ENCODE results near the gene HSPA12B. TPM values are rescaled to one million over a fixed set of nuclear protein-coding genes. Genes with fewer than 3 reads are reported as not detected.

Gene HSPA12B
- total RNA-seq, 1 experiment from 2014 or later: 0.03 TPM

GRCh38 chr20:3751305-3751674 lies 18.8 kb downstream of the HSPA12B start:
- Histone ChIP-seq H3K9me3 (no peaks in the 10 kb centered on the region), H3K27me3 (no peaks in the 10 kb centered on the region), H3K4me3 (no peak overlapping the region), H3K36me3 (no peaks in the 10 kb centered on the region; the same call in 1 of the 2 replicates)
- no peak for DNase-seq

GRCh38 chr20:3751675-3752385 lies 19.3 kb downstream of the HSPA12B start:
- H3K36me3 ChIP-seq: no peaks in the 10 kb centered on the region; the same call in 1 of the 2 replicates
- no peak for DNase-seq
- no peaks in the 10 kb centered on the region for H3K9me3 ChIP-seq
- H3K27me3 ChIP-seq: no peaks in the 10 kb centered on the region
- no peak overlapping the region for H3K4me3 ChIP-seq

- H3K36me3 ChIP-seq: no peaks in the 10 kb centered on the region; the same call in 1 of the 2 replicates
- DNase-seq: no peak
- no peaks in the 10 kb centered on the region for H3K9me3 ChIP-seq
- no peak overlapping the region for H3K4me3 ChIP-seq
- H3K27me3 ChIP-seq: no peaks in the 10 kb centered on the region
Measured at GRCh38 chr20:3752386-3752759, 19.9 kb downstream of the HSPA12B start.

GRCh38 chr20:3753098-3753497 lies 20.6 kb downstream of the HSPA12B start:
- Histone ChIP-seq H3K9me3 (no peaks in the 10 kb centered on the region), H3K4me3 (no peak overlapping the region), H3K36me3 (no peaks in the 10 kb centered on the region; the same call in 1 of the 2 replicates), H3K27me3 (no peaks in the 10 kb centered on the region)
- peak; percentile 29 for DNase-seq

- no peak for DNase-seq
- Histone ChIP-seq H3K9me3 (no peaks in the 10 kb centered on the region), H3K36me3 (no peaks in the 10 kb centered on the region; the same call in 1 of the 2 replicates), H3K4me3 (no peak overlapping the region), H3K27me3 (no peaks in the 10 kb centered on the region)
Measured at GRCh38 chr20:3753501-3754275, 21.2 kb downstream of the HSPA12B start.

GRCh38 chr20:3754276-3754630 lies 21.8 kb downstream of the HSPA12B start:
- Histone ChIP-seq H3K36me3 (no peaks in the 10 kb centered on the region; the same call in 1 of the 2 replicates), H3K27me3 (no peaks in the 10 kb centered on the region), H3K9me3 (no peaks in the 10 kb centered on the region), H3K4me3 (no peak overlapping the region)
- no peak for DNase-seq

- Histone ChIP-seq H3K4me3 (no peak overlapping the region), H3K9me3 (no peaks in the 10 kb centered on the region), H3K36me3 (no peaks in the 10 kb centered on the region; the same call in 1 of the 2 replicates), H3K27me3 (no peaks in the 10 kb centered on the region)
- no peak for DNase-seq
Measured at GRCh38 chr20:3755269-3755668, 22.8 kb downstream of the HSPA12B start.

GRCh38 chr20:3755814-3756480 lies 23.5 kb downstream of the HSPA12B start:
- H3K4me3 ChIP-seq: no peak overlapping the region
- no peaks in the 10 kb centered on the region; the same call in 1 of the 2 replicates for H3K36me3 ChIP-seq
- DNase-seq: no peak
- no peaks in the 10 kb centered on the region for H3K27me3 ChIP-seq
- no peaks in the 10 kb centered on the region for H3K9me3 ChIP-seq

GRCh38 chr20:3757268-3757667 lies 24.8 kb downstream of the HSPA12B start:
- H3K36me3 ChIP-seq: no peaks in the 10 kb centered on the region; the same call in 1 of the 2 replicates
- H3K27me3 ChIP-seq: no peaks in the 10 kb centered on the region
- no peak for DNase-seq
- no peak overlapping the region for H3K4me3 ChIP-seq
- no peaks in the 10 kb centered on the region for H3K9me3 ChIP-seq

GRCh38 chr20:3758566-3758965 lies 26.1 kb downstream of the HSPA12B start:
- H3K9me3 ChIP-seq: no peaks in the 10 kb centered on the region
- no peak for DNase-seq
- no peak overlapping the region for H3K4me3 ChIP-seq
- no peaks in the 10 kb centered on the region for H3K27me3 ChIP-seq
- H3K36me3 ChIP-seq: no peaks in the 10 kb centered on the region

GRCh38 chr20:3759316-3759823 lies 26.9 kb downstream of the HSPA12B start:
- Histone ChIP-seq H3K9me3 (no peaks in the 10 kb centered on the region), H3K27me3 (no peaks in the 10 kb centered on the region), H3K36me3 (no peaks in the 10 kb centered on the region), H3K4me3 (no peak overlapping the region)
- DNase-seq: no peak

- H3K4me3 ChIP-seq: no peak overlapping the region
- no peak for DNase-seq
- H3K9me3 ChIP-seq: no peaks in the 10 kb centered on the region
Measured at GRCh38 chr20:3759884-3760283, 27.4 kb downstream of the HSPA12B start.

GRCh38 chr20:3760655-3761348 lies 28.3 kb downstream of the HSPA12B start:
- H3K27me3 ChIP-seq: no peaks in the 10 kb centered on the region
- no peaks in the 10 kb centered on the region for H3K9me3 ChIP-seq
- H3K36me3 ChIP-seq: no peaks in the 10 kb centered on the region
- no peak for DNase-seq
- no peak overlapping the region for H3K4me3 ChIP-seq

More at GRCh38 chr20:3759884-3760283, 27.4 kb downstream of the HSPA12B start:
- Histone ChIP-seq H3K27me3 (no peaks in the 10 kb centered on the region), H3K36me3 (no peaks in the 10 kb centered on the region)

- H3K27me3 ChIP-seq: no peaks in the 10 kb centered on the region
- H3K4me3 ChIP-seq: no peak overlapping the region
- no peaks in the 10 kb centered on the region for H3K9me3 ChIP-seq
- no peak for DNase-seq
- H3K36me3 ChIP-seq: no peaks in the 10 kb centered on the region
Measured at GRCh38 chr20:3763671-3764601, 31.5 kb downstream of the HSPA12B start.

GRCh38 chr20:3764659-3765058 lies 32.2 kb downstream of the HSPA12B start:
- H3K27me3 ChIP-seq: no peaks in the 10 kb centered on the region
- no peaks in the 10 kb centered on the region for H3K9me3 ChIP-seq
- DNase-seq: no peak
- no peak overlapping the region for H3K4me3 ChIP-seq
- H3K36me3 ChIP-seq: no peaks in the 10 kb centered on the region
